Glomerular visceral epithelial cell (primary cell): ENCODE measurements around the gene NHS.

Experiments
- DNase-seq: peaks from one replicate; pipeline ENCODE4 v3.0.0-alpha.2; 2016; ENCODE audit errors: extremely low spot score

NHS gene

GRCh38 chrX:17374619-17375366, at the start of gene NHS:
Gene NHS, plus strand, starts transcription at chrX:17375200. Its CDS starts 558 bp downstream, at chrX:17375758.
- DNase-seq = peak; percentile 81

- DNase-seq = no peak
Measured at GRCh38 chrX:17328837-17329236, 46.2 kb upstream of the NHS start.

GRCh38 chrX:17336377-17336776, 38.6 kb upstream of the NHS start:
- DNase-seq = no peak

GRCh38 chrX:17355976-17356375, 19.0 kb upstream of the NHS start:
- no peak for DNase-seq

GRCh38 chrX:17359500-17359899, 15.5 kb upstream of the NHS start:
- no peak for DNase-seq

- no peak for DNase-seq
Measured at GRCh38 chrX:17361620-17362019, 13.4 kb upstream of the NHS start.

GRCh38 chrX:17368002-17368401, 7.0 kb upstream of the NHS start:
- no peak for DNase-seq

- DNase-seq = no peak
Measured at GRCh38 chrX:17369309-17369708, 5.7 kb upstream of the NHS start.

GRCh38 chrX:17370191-17370590, 4.8 kb upstream of the NHS start:
- no peak for DNase-seq

GRCh38 chrX:17372052-17372451, 2.9 kb upstream of the NHS start:
- DNase-seq = no peak

GRCh38 chrX:17373337-17373736, 1.7 kb upstream of the NHS start:
- no peak for DNase-seq

GRCh38 chrX:17375367-17375636, 302 bp downstream of the NHS start:
- DNase-seq = no peak

- peak; percentile 32 for DNase-seq
Measured at GRCh38 chrX:17375637-17376430, 834 bp downstream of the NHS start.

GRCh38 chrX:17376431-17377077, 1.6 kb downstream of the NHS start:
- peak; percentile 23 for DNase-seq

GRCh38 chrX:17377091-17377717, 2.2 kb downstream of the NHS start:
- peak; percentile 71 for DNase-seq

GRCh38 chrX:17377795-17378194, 2.8 kb downstream of the NHS start:
- peak; percentile 30 for DNase-seq

- DNase-seq = peak; percentile 27
Measured at GRCh38 chrX:17380221-17380620, 5.2 kb downstream of the NHS start.

- no peak for DNase-seq
Measured at GRCh38 chrX:17390419-17390850, 15.4 kb downstream of the NHS start.

- DNase-seq = no peak
Measured at GRCh38 chrX:17395154-17395553, 20.2 kb downstream of the NHS start.

GRCh38 chrX:17397074-17397473, 22.1 kb downstream of the NHS start:
- DNase-seq = peak; percentile 86

- no peak for DNase-seq
Measured at GRCh38 chrX:17403189-17403691, 28.2 kb downstream of the NHS start.

- DNase-seq = no peak
Measured at GRCh38 chrX:17403972-17404371, 29.0 kb downstream of the NHS start.
